HG03108 (cell line): Measurements from ENCODE around the gene MUSTN1.

ENCODE experiments used
- ATAC-seq: cut with Tn5 transposase; IDR thresholded peaks from one replicate; pipeline ENCODE4 v1.9.1; 2021; ENCODE audit warnings: moderate library complexity; ENCODE audit not compliant: unreplicated experiment

Gene MUSTN1

GRCh38 chr3:52836471-52836845, 1.6 kb upstream of the MUSTN1 start:
- ATAC-seq, result no peak

DNA sequence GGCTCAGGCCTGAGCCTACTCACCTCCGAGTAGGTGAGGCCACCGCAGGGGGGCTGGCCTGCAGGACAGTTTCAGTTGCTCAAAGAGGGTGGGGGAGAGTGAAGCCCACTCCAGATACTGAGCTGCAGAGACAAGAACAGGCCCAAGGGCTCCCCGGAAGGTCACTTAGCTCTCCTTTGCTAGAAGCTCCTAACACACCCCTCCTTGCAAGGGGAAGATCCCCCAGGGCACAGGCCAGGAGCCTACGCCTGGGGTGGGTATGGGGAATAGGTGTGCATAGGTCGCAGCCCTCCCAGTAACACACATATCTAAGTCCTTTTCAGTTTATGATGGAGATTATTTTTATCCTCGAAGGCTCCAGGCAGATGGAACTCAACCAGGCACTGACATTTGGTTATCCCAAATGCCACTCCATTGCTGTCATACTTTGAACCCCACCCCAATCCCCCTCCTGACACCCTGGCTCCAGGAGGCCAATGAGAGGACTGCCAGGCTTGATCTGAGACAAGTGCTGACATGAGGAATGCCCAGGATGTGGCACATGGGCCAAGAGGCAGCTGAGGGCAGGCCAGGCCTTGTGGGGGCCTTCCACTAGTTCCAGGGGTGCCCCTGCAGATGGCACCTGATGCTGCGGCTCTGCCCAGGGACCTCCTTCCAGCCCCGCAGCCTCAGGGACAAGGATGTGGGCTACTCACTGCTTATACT, 1.1 kb upstream of the MUSTN1 start:
- no peak for ATAC-seq

DNA sequence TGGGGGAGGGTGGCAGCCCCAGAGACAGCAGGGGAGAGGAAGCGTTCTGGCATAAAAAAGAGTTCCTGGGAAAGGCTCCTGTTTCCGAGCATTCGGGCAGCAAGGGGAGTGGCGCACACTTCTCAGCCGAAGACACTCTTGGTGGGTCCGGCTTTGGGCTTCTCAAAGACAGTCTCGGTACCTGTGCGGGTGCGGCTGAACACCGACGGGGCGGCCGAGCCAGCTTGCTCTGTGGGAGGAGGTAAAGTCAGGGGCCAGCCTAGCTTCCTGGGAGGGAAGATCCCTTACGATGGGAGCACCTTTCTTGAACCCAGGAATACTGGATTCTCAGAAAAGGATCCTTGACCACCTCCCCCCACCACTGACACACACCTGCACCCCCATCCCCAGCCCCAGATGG, 1.6 kb downstream of the MUSTN1 start:
- ATAC-seq, result no peak

DNA sequence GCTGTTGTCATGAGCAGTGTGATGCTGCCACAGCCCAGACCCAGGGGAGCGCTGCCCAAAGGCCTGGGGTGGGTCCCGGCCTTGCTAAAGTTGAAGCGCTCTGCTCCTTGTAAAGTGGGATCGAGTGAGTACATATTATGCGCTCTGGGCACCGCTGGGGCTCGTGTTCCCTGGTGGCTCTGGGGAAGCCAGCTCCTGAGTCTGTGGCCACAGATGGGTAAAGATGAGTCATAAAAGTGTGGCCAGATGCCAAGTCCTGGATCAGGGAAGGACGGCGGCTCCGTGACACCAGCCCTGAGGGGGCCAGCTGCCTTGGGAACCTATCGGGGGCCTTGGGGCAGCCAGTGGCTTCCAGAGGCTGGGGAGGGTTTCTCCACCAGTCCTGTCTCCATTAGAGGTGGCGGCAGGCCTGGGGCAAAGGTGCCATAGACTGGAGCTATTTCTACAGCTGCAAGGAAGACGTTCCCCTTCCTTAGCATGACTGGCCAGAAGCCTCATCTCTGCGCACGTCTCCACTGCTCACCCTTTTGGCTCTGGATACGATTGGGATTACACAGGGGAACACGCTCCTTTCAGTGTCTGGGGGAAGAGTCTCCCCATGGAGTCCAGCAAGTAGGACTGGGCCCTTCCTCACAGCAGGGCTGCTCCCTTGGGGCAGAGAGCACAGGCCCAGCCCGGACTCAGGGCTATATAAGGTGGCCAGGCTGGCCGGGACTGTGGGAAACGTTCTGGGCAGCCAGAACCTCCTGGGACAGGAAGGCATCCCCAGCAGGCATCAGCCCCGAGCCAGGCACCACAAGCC, 3.1 kb downstream of the MUSTN1 start:
- ATAC-seq, result no peak

GRCh38 chr3:52830535-52831258, 4.1 kb downstream of the MUSTN1 start, which contains the start of gene ITIH4:
Gene ITIH4 (minus strand): TSS chr3:52830672. CDS start chr3:52830642, 30 bp downstream.
- no peak for ATAC-seq

GRCh38 chr3:52829906-52830463, 4.8 kb downstream of the MUSTN1 start:
- ATAC-seq, result no peak

- ATAC-seq, result no peak
These were observed 5.3 kb downstream of the MUSTN1 start for GRCh38 chr3:52829482-52829881.

GRCh38 chr3:52827866-52828376, 6.9 kb downstream of the MUSTN1 start:
- ATAC-seq, result no peak

- no peak for ATAC-seq
These were observed 7.4 kb downstream of the MUSTN1 start for GRCh38 chr3:52827441-52827840.

GRCh38 chr3:52824037-52824436, 10.8 kb downstream of the MUSTN1 start:
- no peak for ATAC-seq

- ATAC-seq, result no peak
These were observed 12.5 kb downstream of the MUSTN1 start for GRCh38 chr3:52822363-52822762.

GRCh38 chr3:52820736-52821135, 14.1 kb downstream of the MUSTN1 start:
- ATAC-seq, result no peak

GRCh38 chr3:52819936-52820335, 14.9 kb downstream of the MUSTN1 start:
- no peak for ATAC-seq

GRCh38 chr3:52817860-52818259, 17.0 kb downstream of the MUSTN1 start:
- ATAC-seq, result no peak

DNA sequence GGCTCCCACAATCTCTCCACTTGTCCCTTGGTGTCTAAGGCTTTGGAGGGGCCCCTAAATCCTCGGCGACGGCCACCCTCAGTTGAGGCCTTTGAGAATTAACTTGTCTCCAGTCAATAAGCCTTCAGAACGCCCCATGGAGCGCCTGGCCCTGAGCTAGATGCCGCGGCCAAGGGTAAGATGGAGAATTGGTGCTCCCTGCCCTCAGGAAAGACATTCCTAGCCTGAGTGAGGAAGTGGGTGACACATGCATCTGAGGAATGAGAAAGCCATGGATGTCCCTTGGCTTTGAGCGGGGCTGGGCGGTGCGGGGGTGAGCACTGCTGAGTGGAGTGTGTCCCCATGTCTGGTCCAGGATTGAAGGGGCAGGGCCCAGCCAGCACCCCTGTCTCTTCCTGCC, 17.6 kb downstream of the MUSTN1 start:
- ATAC-seq, result no peak

DNA sequence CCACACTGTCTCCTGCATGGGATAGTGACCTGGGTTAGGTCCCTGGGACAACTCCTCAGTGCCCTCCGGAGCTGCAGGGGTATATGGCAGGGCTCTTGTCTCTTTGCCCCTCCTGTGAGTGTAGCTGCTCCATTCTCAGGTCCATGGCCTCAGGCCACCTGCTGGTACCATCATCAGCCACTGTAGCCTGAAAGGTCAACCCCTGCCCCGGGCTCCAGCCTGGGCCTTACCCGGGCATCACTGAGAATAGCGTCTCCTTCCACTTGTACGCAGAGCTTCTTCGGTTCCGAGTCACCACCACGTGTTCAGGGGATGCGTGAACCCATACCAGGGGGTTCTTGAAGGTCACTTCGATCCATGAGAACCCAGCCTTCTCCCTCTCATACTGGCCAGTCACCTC, 18.2 kb downstream of the MUSTN1 start:
- no peak for ATAC-seq

DNA sequence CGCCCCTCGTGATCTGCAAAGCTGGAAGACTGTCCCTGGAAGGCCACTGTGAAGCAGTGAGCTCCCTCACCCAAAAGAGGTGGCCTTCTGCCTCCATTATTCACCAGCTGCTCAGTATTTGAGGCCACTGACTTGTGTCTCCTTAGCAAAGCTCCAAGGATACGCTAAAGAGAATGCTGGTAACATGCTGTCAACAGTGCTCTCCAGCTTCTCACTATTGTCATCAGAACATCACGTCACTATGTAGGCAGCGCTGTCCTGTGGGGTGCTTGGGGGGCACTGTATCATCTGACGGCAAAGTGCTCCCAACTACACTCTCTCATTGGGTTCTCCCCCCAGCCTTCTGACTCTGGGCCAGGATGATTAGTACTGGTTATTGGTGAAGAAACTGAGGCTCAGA, 18.6 kb downstream of the MUSTN1 start:
- no peak for ATAC-seq

DNA sequence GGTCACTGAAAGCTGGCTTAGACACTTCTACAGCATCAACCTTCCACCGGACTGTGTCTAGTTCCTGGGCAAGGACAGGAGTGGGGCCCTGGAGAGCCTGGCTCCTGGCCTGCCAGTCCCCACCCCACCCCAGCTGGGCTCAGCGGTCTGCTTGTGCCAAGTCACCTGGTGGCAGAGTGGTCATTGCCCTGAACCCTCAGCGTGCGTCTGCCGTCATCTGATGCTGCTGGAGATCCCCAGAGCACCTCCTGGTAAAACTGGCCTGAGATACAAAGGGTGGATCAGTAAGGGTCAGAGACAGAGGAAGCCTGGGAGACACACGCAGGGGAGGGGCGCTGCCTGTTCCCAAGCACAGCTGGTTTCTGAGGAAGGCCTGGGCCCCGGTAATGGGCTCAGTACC, 21.0 kb downstream of the MUSTN1 start:
- no peak for ATAC-seq

DNA sequence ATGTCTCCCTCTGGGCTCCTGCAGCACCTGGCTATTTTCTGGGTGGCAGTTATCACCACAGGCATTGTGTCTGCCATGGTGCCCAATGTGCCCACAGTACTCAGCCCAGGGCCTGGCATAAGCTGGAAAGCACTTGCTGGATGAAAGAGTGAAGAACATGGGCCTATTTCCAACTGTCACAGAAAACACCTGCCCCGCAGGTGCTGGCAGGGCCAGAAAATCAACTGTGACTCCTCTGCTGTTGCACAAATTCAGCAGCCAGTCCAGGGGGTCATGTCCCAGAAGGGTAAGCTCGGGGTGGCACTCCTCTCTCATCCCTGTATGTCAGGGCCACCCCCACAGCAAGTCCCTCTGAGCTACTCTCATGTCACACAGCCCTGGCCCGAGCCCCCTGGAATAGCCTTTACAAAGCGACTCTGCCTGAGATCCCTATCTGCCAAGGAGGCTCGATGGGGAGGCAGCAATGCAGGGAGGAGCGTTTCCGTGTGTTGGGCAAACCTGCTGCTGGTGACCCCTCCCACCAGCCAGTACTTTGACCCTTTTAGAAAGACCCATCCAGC, 23.3 kb downstream of the MUSTN1 start:
- no peak for ATAC-seq

GRCh38 chr3:52810923-52811322, 23.9 kb downstream of the MUSTN1 start:
- ATAC-seq, result no peak
